ENCODE measurements around the gene RAMP3.

The RAMP3 gene

DNA sequence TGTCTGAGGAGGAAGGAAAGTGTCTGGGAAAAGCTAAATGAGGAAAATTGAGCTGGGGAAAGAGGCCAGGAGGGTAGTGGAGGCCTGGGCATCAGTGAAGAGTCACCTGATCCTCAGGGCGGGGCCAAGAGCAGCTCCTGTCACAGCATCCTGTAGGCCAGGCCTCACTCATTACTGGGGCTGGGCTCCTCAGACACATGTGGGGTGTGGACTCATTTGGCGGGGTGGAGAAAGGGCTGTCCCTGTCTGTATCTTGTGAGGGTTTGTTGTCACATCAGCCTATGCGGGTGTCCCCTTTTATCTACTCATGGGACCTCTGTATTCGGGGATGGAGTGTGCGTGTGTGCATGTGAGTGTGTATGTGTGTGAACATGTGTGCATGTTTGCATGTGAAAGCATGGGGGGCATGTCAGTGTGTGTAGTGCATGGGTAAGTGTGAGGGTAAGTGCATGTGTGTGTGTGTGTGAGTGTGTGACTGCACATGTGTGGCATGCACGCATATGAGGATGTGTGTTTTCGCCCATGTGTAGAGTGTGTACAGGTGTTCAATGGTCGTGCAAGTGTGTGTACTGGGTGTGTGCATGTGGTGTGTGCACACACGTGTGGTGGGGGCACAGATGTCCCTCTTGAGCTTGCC is 67.8 kb downstream of the RAMP3 start:
- no peak for DNase-seq

- DNase-seq = no peak
Measured at GRCh38 chr7:45225948-45226335, 68.4 kb downstream of the RAMP3 start.

DNA sequence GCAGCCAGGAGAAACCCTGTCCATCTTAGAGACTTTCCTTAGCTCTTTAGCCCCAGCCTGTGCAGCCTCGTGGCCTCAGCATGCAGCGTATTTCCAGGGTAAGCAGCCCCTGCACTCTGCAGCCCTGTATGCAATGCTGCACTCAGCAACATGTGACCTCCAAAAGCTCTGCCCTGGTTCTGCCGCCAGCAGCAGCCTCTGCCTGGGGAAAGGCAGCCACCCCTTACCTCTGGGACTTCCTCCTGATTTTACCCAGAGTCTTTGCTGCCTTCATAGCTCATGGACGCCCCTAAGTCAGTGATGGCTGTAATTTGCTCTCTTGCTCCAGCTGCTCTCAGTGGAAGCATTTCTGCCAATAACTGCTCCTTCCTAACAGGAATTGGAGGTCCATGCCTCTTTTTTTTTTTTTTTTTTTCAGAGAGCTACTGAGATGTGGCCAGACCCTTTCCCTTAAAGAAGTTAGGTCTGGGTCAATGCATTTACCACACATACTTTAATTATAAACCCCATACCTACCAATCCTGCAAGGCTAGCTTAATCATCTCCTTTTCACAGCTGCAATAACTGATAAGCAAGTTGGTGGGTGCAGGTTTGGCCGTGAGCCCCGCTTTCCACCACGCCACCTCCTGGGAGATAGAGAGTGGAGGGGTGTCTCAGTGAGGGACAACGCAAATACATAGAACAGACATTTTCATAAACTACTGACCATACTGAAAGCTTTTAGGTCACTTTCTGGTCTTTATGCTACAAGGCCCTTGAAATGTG is 71.7 kb downstream of the RAMP3 start:
- DNase-seq = no peak

DNA sequence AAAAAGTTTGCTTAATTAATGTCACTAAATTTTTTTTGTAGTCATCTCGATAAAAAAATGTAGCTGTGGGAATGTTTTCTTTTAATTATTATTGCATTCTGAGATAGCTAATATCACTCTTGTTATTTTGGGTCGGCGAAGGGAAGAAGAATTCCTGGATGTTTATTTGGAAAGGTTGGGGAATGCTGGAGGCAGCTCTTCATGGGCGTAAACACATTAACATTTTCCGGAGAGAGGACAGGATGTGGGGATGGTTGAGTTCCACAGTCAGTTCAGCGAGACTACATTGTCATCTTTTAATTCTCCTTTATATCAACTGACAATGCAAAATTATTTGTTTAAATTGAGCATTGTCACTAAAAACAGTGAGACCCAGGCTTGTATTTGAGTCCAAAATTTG is 72.5 kb downstream of the RAMP3 start:
- no peak for DNase-seq

DNA sequence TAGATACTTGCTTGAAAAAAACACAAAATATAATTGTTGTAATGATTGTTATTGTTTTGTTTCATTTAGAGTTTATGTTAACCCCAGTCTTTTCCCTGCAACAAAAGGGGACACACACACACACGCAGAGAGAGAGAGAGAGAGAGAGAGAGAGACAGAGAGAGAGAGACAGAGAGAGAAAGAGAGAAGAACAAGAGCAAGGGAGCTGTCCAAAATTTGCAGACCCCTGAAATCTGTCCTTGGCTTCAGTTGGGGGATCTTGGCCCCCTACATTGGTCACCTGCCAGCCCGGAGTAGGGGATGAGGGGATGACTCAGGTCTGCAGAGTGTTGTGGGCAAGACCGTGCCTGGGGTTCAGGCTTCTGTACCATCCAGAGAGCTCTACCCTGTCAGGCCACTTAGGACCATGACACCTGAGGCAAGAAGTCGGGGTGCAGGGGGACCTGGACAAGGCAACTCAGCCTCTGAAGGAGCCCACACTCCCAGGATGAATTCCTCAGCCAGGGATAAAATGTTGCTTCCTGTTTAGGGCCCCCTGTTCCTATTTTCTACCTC is 73.1 kb downstream of the RAMP3 start:
- DNase-seq = no peak

DNA sequence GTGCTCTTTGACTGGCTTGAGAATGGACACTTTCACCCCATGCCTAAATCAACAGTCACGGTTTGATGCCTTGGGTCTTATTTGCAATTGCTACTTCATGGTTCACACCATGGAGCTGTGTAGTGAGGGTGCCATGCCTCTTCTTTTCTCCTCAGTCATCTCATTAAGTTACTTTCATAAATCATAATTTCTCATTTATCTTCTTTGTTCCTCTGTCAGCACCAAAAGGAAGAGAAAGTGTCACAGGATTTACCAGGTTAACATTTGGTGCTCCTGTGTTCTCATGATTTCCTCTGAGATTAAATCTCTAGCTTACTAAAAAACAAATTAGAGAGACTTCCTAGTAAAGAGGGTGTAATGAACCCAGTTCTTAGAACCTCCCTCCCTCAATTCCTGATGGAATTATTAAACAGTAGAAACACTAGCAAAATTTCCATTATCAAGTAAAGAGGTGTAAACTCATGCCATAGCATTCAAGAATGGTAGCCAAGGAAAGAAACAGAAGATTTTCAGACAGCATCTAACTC is 75.7 kb downstream of the RAMP3 start:
- DNase-seq = no peak

Data from stimulated activated CD8-positive, alpha-beta memory T cell treated with anti-CD3 and anti-CD28 coated beads, Interleukin-4, amount 100 ng/mL, for 48 hours (primary cell).